HG03457 (cell line): ENCODE results near the gene IQUB.
A peak's percentile ranks its signal among the peaks of the same experiment; 100 is the strongest.
"Not testable (repeated sequence)": the region's sequence is repeated elsewhere in the genome, so short reads cannot be mapped to it uniquely, and the experiment has no call there.

ENCODE experiments used
- ATAC-seq: cut with Tn5 transposase; IDR thresholded peaks from one replicate; pipeline ENCODE4 v1.9.1; 2021; ENCODE audit warnings: moderate number of reproducible peaks; ENCODE audit not compliant: unreplicated experiment

The IQUB gene

DNA sequence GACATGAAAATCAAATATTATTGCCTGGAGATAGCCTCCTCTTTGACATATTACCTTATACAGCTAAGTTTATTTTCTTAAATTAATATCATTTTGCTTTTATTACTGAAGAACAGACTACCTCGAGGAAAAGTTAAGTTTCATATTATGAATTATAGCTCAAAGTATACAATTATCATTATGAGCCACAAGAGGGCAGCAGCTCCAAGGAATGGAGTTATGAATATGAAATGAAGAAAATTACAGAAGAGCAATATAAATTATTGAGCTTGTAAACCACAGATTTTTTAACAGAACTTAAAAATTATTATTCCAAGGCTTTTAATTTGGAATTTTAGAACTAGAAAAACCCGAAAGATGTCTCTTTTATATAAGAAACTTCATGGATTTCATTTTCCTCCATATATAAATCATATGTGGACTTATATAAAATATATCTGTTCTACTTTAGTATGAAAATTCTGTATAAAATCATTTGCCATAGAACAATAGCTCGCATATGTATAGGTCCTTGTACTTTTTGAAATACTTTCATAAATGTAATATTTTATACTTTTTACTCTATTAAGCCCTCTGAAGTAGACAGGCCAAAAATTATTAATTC lies 40.1 kb downstream of the IQUB start:
- no peak for ATAC-seq

DNA sequence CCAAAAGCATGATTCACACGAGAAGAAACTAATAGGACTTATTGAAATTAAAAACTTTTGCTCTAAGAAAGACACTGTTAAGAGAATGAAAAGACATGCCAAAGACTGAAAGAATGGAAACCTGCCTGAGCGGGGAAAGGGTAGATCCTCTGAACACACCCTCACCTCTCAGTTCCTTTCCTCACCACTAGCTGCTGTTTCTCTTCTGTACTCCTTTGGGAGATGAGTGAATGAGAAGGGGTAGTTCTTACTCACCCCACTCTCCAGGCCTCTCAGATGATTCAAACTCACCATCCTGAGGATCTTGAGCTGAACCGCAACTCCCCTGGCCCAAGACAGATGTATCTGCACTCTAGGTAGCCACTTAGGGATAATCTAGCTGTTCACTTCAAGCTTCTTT lies 41.9 kb downstream of the IQUB start:
- ATAC-seq: peak; percentile 84

DNA sequence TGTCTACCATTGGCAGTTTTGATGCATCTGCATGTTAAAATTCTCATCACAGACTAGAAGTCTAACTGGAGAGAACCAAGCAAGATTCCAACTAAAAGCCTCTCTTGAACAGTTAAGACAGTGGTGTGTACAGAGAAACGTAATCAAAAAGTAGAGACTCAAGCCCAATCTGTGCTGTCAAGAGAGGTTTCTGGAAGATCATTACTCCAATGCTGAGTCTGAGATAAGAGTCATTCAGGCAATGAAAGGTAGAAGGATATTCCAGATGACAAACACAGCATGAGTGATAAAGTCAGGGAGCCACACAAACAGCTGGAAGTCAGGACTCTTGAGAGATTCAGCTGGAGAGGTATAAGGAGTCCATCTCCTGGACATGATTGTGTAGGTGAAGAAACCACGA lies 48.7 kb downstream of the IQUB start:
- no peak for ATAC-seq

DNA sequence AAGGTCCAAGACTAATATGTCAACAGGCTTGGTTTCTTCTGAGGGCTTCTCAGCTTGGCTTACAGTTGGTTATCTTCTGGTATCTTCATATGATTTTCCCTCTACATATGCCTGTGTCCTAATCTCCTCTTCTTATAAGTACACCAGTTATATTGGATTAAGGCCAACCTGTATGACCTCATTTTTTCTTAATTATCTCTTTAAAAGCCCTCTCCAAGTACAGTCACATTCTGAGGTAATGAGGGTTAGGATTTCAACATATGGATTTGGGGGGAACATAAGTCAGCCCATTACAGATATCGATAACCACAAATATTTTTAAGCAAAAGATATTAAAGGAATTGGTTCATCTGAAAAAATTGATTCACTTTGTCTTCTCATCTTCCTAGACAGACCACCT lies 49.2 kb downstream of the IQUB start:
- ATAC-seq: no peak

DNA sequence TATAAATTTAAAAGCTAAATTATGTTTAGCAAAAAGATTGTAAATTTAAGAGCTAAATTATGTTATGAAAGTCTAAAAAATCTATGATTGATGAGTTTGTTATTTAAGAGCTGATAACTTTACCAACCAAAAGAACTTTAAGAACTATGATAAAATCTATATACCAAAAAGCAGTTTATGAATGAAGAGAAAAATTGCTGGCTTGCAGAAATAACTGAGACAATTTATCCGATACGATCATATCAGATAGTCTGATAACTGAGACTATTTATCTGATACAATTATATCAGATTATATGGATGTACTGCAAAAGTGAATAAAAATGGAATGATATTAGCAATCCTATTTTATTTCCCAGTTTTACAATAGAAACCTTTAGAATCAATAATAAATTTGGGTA lies 50.2 kb downstream of the IQUB start:
- ATAC-seq: no peak

DNA sequence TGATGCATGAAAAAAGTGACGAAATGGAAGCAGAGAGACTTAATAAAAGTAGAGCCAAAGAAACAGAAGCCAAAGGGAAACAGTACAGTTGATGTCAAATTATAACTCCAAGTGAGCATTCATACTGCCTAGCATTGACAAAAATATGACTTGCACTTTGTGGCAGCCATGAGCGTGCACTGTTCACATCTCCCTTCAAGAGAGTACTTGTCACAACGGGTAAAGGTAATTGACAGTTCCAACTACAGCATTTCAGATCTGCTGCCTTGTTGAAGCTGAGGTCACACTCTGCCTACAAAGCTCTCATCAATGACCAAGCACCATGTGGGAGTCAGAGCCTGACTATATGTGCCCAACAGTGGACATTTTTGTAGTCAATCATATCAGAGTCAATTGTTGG lies 54.3 kb downstream of the IQUB start:
- no peak for ATAC-seq

DNA sequence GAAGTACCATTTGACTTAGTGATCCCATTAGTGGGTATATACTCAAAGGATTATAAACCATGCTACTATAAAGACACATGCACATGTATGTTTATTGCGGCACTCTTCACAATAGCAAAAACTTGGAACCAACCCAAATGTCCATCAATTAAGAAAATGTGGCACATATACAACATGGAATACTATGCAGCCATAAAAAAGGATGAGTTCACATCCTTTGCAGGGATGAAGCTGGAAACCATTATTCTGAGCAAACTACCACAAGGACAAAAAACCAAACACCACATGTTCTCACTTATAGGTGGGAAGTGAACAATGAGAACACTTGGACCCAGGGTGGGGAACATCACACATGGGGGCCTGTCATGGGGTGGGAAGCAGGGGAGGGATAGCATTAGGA lies 56.3 kb downstream of the IQUB start:
- not testable (repeated sequence) for ATAC-seq

DNA sequence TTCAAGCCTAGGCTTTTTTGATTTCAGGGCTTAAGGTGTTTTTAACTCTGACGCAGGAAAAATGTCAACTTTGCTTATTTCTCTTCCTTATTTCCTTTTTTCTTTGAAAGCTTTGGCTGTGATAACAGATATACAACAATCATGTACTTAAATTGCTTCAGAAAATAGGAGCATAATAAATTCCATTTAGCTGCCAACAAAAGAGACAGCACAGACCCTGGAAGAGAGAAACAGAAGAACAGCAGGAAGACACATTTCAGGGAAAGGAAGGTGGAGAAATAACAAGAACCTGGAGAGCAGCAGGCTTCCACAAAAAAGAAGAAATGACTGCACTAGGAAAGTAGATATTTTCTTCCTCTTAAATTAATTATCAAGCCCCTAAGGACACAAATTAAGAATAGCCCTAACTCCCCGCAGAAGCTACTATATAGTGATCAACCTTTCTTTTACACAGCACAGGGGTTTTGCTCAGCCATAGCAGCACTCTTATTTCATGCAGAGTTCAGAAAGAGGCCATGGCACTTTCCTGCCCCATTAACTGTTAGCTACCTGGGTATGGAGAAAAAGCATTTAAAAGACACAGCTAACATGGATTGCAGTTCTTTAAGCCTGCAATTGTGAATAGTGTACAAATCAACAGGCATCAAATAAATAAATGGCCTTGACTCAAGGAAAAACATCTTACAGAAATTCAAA lies 61.5 kb downstream of the IQUB start:
- no peak for ATAC-seq

DNA sequence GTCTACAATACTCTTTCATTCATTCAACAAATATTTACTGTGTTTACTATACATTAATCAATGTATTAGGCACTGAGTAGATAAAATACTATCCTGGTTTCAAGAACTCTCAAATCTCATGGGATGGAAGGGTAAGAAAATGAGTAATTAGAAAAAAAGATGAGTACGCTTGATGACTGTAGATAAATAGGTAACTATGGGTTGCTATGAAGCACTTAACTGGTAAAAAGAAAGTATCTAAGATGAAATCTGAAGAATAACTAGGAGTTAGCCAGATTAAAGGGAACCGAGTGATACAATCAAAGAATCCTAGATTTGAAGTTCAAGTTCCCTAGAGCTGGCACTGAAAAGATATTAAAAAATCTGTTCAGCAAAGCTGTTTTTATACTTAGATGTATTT lies 62.1 kb downstream of the IQUB start:
- ATAC-seq: no peak

DNA sequence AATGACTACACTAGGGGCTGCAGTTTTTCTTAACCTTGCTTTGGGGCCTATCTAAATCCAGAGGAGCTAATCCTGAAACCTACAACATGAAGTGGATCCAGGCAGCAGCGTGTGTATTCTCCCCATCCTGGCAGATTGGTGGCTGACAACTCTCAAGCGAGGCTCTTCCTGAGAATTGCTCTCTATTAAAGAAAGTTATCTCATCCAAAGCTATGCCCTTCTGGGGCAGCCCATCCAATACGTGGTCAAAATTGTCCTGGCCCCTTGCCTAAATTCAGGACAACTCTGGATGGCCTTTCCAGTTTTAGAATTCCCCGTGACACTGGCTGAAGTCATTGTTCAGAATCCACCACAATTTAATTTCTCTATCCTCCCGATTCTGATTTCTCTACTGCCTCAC lies 66.1 kb downstream of the IQUB start:
- no peak for ATAC-seq

DNA sequence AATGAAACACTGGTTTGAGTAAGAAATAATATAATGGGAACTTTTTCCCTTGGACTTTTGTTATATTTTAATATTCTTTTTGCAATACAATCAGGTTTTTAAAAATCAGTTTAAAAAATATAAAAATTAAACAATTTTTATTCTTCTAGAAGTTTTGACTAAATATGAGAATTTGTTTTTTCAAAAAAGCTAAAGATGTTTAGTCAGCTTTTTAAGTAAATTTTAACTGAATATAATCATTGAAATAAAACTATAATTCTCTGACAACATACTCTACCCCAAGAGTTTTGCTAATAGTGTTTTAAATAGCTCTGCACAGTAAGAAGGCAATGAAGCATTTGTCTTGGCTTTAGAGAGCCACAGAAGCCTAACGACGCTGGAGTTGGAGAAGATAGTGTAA lies 70.5 kb downstream of the IQUB start:
- ATAC-seq: no peak

DNA sequence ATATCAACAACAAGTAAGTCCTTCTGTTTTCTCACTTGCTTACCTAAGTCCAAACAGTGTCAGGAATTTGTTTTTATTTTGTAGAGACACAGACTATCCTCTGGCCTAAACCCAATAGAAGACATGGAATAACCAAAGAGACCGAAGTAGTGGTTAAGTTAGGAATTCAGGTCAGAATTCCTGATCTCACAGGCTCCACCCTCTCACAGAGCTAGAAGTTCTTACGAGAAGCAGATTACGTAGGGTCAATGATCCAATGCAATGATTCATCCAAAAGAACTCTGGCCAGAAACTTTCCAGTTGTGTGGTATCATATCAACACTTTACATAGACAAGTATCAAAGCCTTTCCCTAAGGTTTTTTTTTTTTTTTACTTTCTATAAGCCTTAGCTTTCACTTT lies 73.8 kb downstream of the IQUB start:
- no peak for ATAC-seq

DNA sequence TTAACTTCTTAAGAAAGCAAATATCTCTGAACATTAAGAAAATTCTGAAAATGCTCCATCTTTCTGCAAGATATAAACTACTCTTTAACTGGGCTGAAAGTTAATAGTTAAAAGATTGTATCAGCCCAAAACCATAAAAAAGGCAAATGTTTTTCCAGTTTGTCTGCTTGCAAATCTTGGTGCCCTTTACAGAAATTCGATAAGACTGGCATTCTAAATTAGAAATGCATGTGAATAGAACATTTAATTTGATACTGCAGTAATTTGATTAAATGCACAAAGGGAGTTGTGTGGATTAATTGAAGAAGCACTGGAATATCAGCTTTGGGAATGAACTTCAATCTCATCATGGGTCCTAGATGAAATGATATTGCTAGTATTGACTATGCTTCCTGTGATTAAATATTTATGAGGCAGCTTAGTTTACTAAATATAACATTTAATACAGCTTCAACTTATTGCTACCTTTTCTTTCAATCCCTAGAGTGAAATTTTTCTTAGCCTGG lies 78.4 kb downstream of the IQUB start:
- ATAC-seq: no peak

DNA sequence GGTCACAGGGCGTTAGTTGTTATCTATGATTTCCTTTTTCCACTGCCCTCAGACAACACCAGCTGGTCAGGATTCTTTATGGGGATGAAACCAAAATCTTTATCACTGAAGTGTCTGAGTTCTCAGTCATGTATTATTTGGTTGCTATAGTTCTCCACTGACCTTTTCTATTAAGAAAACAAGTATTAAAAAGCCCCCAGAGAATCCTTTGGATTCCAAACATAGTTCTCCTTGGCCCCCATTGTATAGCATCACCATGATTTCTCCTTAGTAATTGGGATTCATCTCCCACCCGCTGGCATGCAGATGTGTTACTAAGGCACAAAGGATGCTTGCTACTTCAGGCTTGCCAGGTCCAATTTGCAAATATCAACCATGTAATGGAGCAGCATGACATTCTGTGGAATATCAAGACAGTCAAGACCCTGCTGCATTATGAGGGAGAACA lies 94.3 kb downstream of the IQUB start:
- no peak for ATAC-seq

DNA sequence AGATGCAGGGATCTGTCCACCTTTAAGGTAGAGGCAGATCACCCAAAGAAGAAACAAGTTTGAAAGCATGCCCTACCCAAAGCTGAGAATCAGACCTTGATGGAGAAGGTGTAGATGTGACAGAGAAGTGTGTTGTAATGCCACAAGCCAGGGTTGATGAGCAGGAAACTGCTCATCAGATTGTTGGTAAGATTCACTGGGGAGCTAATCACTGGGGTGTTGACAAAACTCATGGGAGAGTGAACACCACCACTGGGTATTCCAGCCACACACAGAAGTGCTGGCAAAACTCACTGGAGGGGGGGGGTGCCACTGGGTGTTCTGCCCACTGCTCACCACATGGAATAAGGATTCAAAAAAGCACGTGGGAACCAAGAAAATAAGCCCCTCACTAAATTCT lies 95.2 kb downstream of the IQUB start:
- no peak for ATAC-seq

DNA sequence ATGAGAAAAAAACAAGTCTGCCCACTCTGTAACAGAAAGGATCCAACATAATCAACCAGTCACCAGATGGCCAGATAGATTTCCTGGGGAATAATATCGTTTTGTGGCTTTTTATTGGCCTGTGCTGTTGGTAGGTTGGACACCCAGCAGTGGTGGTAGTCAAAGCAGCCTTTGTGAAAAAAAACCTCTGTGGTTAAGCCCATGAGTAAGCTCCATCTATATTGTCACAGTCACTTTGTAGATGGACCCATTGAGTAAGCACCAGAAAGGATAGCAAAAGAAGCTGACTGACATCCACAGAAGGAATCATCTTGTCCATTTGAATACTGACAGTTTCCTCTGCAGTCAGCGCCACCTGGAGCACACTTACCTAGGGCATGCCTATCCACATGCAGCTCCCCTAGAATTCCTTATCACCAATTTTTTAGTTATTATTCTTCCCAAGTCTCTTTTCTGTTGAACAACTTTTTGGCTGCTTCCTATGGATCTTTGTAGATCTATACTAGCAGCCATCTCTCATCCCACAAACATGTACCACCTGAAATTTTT lies 96.9 kb downstream of the IQUB start:
- no peak for ATAC-seq

DNA sequence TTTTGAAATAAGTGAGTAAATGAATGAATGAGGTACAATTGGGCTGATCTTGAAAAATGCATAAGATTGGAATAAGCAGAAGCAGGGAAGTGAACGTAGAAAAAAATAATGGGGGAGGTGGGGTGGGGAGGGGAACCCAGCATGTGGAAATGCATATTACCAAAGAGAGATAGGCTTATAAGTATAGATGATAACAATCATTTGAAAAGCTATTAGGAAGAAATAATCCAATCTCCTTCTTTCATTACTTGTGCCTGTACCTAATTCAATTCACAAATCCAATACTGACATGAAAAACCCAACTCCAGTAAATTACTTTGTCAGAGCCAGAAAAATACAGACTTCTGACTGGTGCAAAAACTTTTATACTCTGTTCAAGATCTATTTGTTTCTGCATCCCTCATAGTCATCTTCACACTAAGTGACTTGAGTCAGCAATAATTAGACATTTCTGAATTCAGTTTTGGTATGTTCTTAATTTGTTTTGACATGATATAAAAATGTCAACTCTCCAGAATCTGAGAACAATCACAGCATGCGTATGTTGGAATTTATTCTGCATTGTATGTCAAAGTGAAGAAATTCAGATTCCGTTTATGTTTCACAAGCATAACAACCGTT lies 99.2 kb downstream of the IQUB start:
- ATAC-seq: no peak

DNA sequence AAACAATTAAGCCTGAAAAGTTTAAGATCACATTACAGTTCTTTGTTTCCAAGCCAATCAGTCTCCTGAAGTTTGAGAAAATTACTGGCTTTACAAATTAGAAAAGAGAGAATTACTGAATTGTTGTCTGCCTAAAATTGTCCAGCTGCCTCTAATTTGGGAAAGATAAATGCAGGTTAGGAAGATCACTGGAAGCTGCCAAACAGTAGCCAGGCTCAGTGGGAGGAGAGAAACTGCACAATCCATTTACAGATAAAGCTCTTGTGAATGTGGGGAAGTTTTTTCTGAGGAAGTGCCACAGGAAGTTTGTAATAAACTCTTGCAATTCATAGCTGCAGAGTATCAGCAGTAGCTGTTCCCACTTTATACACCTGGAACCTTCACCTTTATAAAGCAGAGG lies 100.7 kb downstream of the IQUB start:
- no peak for ATAC-seq

DNA sequence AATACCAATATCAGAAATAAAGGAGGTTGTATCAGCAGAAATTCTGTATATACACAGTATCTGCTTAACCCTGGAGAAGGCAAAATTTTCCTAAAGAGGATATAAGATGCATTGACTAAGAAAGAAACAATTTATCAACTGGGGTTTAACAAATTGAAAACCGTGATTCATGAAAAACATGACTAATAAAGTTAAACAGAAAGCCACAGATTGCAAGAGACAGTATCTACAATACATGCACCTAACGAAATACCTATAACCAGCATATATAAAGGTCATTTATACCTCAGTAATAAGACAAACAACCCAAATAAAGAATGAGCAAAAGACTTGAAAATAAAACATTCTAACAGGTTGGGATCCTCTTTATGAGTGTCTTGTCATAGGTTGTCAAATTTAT lies 101.8 kb downstream of the IQUB start:
- ATAC-seq: no peak

DNA sequence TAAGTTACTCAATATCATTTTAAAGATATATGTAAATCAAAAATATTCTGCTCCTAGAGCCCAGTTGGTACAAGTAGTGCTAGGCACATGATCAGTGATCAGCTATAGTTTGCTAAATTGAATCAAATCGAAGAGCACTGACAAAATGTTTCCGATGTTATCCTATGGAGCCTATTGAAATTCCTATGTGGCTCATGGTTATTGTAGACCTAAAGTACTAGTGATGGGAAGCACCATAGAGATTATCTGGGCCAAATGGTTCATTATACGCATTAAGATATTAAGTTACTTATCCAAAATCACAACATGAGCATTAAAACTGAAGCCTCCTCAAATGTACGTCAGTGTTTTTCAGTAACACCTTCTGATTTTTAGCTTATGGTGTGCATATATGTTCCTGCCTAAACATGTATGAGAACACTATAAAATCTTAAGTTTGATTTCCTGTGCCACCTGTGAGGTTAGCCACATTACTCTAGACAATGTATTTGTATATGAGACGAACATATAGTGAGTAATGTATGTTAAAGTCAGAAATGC lies 103.2 kb downstream of the IQUB start:
- ATAC-seq: no peak

DNA sequence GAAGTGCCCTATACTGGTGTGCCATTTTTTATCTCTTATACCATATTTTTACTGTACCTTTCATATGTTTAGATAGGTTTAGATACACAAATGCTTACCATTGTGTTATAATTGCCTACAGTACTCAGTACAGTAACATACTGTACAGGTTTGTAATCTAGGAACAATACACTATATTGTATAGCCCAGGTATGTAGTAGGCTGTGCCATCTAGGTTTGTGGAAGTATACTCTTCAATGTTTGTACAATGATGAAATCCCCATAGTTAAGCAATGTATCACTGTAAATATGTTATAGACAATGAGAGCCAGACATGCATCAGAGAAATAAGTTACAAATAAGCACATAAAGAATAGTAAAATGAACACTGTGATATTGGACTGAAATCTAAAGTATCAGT lies 109.1 kb downstream of the IQUB start:
- no peak for ATAC-seq

DNA sequence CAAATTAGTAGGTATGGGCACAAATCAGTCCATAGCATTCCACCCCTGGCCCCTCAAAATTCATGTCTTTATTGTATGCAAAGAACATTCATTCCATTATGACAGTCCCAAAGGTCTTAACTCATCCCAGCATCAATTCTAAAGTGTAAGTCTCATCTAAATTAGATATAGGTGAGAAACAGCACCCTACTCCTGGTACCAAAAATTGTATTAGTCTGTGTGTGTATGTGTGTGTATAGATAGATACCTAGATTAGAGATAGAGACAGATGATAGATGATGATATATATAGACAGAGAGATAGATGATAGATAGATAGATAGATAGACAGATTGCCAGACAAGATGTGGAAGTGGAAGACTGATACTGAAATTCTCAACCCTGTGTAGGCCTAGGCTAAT lies 109.9 kb downstream of the IQUB start:
- ATAC-seq: no peak
